Mucosa of gallbladder (tissue), 1 donor: ENCODE results near the gene HSP90AB1. TPM values are rescaled to one million over a fixed set of nuclear protein-coding genes. Genes with fewer than 3 reads are reported as not detected.
A peak's percentile ranks its signal among the peaks of the same experiment; 100 is the strongest.

ENCODE experiments used
- DNase-seq: peaks from one replicate; pipeline ENCODE4 v3.0.0-alpha.2; 2020; ENCODE audit warnings: low spot score
- total RNA-seq: library from RNA; stranded (reverse); gene quantifications from one replicate; pipeline ENCODE4 v1.2.1, GENCODE V29; 2021
- donor health status: DM: no; HTN: no; CAD: no.

Gene HSP90AB1
- total RNA-seq, 1 donor from 2014 or later, result 893 TPM

DNA sequence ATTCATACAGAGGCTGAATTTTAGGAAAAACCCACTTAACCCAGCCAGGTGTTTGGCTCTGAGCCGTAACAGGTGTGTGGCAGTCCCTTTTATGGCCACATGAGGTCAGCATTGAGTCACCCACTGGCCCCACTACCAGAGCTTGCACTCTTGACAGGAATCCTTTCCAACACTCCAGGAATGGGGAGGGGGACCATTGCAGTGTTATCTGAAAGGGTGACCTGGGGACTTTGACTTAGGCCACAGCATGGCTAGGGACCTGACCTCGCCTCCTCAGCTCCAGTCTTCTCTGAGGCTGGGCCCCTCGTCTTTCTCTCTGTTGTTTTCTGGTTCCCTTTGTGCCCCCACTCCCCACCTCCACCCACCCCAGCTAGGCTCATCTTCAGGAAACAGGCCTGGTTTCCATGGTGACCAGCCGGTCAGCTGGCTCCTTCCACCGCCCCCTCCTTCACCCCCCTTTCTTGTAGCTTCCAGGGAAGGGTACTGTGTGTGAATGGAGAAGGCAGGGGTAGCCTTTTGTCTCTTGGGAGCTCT lies 21.3 kb downstream of the HSP90AB1 start:
- peak; percentile 58 for DNase-seq

DNA sequence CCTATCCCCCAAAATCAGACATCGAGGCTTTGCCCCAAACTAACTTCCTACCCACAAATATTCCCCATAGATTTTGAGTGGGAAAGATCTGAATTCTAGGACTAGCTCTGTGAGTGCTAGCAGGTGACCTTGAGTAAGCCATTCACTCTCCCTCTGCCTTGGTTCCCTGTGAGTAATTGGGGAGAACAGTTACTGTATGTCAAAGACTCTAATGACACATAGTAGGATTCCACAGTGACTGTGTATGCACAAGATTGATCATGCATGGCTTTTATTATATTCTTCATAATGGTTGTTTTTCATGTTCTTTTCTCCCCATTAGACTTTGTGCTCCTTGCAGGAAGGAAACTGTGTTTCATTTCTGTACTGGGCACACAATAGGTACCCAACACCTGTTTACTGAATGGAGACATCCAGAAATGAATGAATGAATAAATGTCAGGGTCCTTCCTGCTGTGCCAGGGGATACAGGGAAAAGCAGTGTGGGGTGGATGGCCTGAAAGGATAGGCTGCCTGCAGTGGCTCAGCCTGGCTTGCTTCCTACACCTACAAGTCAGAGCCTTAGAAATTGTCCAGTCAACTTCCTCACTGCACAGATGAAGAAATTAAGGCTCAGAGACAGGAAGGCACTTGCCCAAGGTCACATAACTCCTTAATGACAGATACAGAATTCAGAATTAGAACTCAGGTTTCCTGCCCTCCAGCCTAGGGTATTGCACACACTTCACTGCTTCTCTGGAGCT lies 22.4 kb downstream of the HSP90AB1 start:
- no peak for DNase-seq

DNA sequence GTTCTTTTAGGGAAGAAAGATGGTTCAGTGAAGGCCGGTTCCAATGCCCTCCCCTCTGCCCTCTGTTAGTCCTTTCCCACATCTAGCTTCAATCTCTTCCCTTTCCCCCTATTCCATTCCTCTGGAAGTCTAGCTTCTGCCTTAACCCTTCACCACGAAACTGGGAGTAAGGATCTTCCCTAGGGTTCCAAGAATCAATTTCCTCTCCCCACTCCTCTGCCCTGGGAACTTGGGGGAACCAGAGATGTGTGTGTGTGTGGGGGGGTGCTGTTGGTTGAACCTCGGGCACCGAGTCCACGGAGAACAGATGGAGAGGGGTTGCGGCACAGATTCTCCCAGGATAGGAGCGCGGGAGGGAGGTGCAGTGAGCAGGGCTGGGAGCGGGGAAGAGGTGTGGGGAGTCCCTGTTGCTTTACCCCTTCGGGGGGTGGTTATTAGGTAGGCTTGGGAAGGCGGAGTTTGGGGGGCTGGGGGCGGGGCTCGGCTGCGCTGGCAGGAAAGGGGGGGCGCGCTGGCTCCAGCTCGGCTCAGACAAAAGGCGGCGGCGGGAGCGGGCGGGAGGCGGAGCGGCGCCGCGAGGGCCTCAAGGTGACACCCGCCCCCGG lies 23.1 kb downstream of the HSP90AB1 start, which contains the start of gene TMEM151B:
Gene TMEM151B, plus strand, starts transcription at position 530 of the 605 bp plus-strand sequence. CDS start 293 bp downstream, outside the sequence.
- DNase-seq, result no peak

DNA sequence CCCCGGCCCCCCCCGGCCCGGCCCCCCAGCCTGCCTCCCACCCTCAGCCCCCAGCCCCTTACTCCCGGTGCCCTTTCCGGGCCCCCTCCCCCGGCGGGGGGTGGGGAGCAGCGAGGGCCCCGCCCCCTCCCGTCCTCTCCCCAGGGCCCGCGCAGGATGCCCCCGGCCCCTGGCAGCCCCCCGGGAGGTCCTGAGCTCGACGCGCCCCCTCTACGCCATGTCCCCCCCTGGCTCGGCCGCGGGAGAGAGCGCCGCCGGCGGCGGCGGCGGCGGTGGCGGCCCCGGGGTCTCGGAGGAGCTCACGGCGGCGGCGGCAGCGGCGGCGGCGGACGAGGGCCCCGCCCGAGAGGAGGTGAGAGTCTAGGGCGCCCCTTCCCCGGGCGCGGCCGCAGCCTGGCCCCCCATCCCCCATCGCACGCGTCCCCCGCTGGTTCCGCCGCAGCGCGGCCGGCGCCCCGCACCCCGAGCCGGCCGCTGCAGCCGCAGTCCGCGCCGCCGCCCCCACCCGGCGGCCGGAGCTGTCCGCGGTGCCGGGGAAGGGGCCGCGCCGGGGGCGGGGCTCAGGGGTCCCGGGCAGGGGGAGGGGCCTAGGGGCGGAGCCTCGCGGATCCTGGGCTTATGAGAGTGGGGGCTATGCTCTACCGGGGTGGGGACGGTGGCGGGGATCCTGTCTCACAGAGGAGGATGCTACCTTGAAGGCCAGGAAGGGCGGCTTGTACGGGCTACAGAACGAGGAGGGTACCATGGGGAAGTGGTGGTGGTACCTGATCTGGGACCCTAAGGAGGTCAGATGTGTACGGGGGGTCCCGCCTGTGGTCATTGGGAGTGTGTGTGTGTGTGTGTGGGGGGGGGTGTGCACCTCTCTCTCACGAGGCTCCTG lies 23.9 kb downstream of the HSP90AB1 start:
- DNase-seq, result no peak

DNA sequence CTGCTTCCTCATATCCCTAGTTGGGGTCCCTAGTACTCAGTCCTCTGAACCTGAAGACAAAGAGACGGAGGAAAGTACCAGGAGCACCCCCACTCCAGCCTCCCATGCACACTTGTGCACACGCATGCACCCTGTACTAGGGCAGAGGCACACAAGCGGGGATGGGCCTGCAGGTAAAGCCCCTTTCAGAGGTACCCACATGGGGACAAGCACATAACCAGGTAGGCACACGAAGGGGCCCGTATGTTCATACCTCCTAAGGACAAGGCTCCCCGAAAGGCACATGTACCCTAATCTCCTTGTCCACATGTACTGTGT lies 24.5 kb downstream of the HSP90AB1 start:
- DNase-seq, result no peak

DNA sequence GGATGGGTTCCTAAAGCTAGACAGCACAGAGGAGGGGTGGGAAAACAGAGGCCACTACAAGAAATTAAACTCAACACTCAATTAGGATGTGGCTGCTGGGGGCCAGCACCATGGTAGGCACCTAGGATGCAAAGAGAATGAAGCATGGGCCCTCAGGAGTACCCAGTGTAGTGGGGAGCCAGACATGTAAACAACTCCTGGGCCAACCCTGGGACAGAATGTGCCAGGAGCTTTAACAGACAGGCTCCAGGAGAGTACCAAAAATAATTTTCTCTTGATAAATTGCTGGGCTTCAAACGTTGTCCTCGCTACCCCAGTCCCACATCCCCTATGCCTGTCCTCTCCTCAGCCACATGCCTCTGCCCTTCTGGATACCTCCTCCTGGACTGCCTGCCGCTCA lies 25.0 kb downstream of the HSP90AB1 start:
- no peak for DNase-seq

DNA sequence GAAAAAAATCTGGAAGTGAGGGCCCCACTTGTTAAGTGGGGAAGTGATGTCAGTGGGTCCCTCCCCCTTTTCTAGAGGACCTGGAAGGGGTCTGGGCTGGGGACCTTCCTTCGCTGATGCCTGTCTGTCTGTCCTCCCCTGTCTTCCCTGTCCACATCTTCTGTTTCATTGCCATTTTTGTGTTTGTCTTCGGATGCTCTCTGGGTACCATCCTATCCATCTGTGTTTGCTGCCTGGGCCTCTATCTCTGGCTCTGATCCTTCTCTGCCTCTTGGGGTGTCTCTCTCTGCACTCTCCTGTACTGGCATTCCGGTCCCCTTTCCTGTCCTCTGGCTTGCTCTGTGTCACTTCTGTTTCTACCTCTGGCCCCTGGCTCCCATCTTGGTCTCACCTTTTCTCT lies 25.6 kb downstream of the HSP90AB1 start:
- no peak for DNase-seq

DNA sequence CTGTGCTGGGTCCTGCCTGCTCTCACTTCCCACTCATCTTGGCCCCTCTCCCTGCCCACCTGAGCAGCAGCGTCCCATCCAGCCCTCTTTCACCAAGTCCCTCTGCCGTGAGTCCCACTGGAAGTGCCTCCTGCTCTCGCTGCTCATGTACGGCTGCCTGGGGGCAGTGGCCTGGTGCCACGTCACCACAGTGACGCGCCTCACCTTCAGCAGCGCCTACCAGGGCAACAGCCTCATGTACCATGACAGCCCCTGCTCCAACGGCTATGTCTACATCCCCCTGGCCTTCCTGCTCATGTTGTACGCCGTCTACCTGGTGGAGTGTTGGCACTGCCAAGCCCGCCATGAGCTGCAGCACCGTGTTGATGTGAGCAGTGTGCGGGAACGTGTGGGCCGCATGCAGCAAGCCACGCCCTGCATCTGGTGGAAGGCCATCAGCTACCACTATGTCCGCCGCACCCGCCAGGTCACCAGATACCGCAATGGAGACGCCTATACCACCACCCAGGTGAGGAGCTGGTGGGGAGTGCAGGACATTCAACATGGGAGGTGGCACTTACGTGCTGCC lies 26.2 kb downstream of the HSP90AB1 start:
- no peak for DNase-seq

DNA sequence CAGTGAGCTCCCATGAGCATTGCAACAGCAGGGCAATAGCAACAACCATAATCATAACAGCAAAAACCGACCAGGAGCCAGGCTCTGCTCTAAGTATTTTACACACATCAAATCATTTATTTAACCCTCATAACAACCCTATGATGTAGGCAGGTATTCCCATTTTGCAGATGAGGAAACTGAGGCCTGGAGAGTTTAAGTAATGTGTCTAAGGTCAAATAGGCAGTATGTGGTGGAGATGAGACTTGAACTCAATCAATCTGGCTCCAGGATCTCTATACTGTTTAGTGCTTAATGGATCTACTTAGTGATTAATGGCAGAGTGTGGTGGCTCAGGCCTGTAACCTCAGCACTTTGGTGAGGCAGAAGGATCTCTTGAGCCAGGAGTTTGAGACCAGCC lies 26.7 kb downstream of the HSP90AB1 start:
- no peak for DNase-seq

DNA sequence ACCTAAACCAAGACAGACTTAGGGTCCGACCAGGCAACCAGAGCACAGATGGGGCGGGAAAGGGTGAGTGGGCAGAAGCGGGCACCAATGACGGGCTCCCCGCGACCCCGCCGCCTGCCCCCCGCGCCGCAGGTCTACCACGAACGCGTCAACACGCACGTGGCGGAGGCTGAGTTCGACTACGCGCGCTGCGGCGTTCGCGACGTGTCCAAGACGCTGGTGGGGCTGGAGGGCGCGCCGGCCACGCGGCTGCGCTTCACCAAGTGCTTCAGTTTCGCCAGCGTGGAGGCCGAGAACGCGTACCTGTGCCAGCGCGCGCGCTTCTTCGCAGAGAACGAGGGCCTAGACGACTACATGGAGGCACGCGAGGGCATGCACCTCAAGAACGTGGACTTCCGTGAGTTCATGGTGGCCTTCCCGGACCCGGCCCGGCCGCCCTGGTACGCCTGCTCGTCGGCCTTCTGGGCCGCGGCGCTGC lies 28.4 kb downstream of the HSP90AB1 start:
- no peak for DNase-seq

DNA sequence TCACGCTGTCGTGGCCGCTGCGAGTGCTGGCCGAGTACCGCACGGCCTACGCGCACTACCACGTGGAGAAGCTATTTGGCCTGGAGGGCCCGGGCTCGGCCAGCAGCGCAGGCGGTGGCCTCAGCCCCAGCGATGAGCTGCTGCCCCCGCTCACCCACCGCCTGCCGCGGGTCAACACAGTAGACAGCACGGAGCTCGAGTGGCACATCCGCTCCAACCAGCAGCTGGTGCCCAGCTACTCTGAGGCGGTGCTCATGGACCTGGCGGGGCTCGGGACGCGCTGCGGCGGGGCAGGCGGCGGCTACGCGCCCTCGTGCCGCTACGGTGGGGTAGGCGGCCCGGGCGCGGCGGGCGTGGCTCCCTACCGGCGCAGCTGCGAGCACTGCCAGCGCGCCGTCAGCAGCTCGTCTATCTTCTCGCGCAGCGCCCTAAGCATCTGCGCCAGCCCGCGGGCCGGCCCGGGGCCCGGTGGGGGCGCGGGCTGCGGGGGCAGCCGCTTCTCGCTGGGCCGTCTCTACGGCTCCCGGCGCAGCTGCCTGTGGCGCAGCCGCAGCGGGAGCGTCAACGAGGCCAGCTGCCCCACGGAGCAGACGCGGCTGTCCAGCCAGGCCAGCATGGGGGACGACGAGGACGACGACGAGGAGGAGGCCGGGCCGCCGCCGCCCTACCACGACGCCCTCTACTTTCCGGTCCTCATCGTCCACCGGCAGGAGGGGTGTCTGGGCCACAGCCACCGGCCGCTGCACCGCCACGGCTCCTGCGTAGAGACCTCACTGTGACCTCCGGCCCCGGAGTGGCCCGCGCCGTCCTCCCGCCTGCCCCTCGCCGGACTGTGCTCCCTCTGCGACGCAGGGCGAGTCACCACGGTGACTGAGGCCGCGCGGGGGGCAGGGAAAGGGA lies 29.1 kb downstream of the HSP90AB1 start:
- DNase-seq, result no peak

DNA sequence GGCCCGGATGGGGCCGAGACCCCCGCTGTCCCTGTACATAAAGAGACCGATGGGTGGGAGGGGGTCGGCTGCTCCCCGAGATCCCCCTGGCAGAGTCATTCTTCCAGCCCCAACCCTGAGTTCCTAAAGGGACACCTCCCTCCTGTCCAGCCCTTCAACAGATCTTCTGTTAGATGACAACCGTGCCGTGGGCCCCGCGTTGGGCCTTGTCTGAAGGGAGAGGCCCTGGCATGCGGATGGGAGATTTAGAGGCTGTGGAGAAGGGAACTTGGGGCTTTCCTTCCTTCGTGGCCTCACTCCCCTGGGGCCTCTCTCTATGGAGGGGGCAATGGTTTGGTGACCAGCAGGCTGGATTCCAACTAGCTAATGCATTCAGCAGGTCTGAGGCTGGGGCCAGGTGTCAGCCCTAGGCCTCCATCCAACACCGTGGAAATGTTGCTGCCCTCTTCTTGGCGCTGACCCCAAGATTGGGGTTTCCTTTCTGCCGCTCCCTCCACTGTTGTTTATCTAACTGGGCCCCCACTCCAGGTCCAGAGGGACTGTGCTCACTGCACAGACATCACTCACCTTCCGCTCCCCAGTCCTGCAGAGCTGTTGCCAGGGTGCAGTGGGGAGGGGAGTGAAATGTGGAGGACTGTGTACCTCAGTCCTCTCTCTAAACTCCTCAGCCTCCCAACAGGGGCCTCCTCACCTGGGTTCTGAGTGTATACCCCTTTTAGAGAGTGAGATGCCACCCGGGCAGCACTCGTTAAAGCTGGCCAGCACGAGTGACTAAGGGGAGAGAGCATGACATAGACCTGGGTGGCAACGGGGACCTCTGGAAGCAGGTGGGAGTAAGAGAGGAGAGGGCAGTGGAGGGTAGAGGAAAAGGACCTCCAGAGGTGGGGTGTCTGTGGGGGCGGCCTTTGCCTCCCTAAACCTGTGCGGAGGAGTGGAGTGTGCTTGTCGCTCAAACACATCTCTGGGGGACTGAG lies 30.1 kb downstream of the HSP90AB1 start:
- DNase-seq, result no peak

DNA sequence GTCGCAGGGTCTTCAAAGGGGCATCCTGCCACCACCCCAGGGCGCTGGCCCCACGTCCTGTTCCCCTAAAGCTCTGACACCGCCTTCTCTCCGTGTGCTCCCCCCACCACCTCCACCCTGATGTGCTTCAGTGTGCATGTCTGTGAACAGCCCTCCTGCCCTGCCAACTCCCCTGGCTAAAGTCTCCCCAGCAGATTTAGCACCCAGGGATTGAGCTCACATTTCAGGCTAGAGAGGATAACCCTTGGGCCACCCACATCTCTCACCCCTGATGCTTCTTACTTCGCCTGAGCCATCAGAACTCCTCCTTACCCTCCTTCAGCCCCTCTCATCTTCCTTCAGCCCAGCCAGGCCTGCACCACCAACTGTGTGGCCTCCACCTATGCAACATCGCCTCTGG lies 30.9 kb downstream of the HSP90AB1 start:
- DNase-seq, result no peak

DNA sequence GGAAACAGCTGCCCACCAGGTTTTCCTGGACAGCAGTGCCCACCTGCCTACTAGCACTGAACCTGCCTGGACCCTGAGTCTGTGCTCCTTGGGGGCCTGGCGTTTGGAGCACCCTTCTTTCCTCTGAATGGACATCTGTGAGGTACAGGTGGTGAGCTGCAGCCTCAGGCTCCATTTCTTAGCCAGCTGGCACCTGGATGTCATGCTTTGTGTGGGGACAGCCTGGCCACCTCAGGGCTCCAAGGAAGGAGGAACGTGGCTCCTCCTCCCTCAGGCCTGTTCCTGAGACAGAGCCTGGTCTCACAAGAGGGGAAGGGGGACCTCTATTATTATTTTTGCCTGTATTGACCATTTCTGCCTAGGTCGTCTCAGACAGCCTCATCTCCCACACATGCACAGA lies 31.4 kb downstream of the HSP90AB1 start:
- no peak for DNase-seq

DNA sequence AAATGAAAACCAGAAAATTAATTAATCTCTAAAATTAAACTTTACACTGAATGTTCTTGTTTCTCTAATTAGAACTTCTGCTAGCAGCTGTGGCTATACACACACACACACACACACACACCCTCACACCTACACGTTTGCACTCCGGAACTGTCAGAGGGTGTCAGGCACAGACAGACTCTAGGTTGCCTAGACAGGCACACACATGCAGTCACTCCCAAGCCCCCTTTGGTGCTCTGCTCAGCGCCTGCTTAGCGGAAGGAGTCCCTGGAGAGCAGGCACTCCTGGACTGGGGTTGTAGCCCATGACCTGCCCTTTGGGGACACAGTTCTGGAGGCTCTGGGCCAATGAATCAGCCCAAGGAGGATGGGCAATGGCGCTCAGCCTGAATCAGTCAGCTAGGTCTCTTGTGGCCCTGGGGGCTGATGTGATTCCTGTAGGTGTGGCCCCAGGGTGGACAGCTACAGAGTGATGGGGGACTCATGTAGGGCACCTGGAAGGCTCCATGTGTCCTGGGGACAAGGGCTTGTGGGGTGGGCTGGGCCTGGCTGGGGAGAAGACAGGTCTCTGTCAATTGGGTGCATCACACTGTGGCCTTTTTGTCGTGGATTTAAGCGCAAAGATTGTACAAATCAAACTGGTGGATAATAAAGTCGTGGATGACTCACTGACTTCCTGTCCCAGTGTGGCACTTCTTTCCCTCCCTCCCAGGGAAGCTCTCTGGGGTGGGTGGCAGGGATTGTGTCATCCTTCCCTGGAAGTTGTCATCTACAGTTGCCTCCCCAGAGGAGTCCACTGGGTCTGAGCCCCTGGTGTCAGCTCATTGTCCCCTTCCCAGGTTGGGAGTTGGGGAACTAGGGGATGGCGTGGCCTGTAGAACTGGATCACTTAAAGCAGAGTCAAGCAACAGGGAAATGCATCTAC lies 32.1 kb downstream of the HSP90AB1 start:
- DNase-seq, result no peak

DNA sequence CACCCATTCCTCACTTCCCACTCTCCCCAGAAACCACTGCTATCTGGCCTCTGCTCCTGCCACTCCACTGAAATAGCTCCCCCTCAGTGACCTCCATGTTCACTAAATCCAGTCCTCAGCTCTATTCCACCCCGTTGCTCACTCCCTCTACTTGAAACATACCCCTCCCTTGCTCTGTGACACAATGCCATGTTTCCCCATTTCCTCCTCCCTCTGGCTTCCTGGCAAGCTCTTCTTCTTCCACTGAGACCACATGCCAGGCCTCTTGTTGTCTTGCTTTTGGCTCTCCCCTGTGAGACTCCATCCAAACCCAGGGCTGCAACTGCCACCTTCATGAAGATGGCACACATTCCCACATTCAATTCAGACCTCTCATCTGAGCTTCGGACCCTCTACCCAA lies 37.2 kb downstream of the HSP90AB1 start:
- no peak for DNase-seq

DNA sequence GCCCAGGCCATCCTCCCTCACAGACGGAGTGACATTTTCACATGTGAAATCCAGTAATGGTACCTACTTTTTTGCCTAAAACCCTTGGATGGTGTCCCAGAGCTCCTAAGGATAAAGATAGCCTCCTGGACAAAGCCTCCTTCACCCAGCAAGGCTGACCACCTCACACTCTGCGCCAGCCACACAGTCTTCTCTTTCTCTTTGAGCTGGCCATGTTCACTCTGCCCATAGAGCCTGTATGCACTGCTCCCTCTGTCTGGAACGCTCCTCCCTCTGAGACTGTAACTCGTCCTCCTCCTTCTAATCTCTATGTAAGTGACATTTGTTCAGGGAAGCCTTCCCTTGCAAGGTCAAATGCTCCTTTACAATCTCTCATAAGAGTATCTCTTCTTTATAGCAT lies 38.0 kb downstream of the HSP90AB1 start:
- no peak for DNase-seq

DNA sequence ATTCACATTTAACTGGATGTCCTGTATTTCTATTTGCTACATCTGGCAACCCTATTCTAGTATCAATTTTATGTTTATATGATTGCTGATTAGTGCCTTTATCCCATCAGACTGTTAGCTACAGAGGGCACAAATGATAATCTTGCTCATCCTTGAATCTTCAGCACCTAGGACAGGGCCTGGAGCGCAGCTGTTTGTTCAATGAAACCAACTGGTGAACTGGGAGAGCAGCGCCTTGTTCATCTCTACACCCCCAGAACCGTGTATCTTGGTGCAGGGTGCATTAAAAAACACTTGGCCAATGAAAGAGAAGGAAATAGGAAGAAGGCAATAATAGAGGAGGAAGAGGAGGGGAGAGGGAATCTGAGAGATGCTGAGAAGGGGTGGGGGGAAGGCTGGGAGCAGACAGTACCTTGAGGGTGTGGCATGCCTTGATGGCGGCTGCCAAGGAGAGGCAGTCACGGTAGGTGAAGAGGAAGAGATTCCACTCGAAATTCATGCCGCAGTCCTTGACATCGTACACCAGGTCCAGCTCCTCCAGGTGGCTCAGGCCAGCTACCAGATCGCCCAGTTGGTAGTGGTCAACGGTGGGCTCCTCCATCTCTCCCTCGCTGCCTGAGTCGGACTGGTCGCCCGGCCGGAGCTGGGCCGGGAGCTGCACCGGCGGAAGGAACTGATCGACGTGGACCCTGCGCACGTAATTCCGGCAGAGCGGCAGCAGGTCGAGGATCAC lies 38.8 kb downstream of the HSP90AB1 start:
- no peak for DNase-seq
